ENCODE measurements around the gene ENAM. TPM values are rescaled to one million over a fixed set of nuclear protein-coding genes. Genes with fewer than 3 reads are reported as not detected.

Gene ENAM, protein sequence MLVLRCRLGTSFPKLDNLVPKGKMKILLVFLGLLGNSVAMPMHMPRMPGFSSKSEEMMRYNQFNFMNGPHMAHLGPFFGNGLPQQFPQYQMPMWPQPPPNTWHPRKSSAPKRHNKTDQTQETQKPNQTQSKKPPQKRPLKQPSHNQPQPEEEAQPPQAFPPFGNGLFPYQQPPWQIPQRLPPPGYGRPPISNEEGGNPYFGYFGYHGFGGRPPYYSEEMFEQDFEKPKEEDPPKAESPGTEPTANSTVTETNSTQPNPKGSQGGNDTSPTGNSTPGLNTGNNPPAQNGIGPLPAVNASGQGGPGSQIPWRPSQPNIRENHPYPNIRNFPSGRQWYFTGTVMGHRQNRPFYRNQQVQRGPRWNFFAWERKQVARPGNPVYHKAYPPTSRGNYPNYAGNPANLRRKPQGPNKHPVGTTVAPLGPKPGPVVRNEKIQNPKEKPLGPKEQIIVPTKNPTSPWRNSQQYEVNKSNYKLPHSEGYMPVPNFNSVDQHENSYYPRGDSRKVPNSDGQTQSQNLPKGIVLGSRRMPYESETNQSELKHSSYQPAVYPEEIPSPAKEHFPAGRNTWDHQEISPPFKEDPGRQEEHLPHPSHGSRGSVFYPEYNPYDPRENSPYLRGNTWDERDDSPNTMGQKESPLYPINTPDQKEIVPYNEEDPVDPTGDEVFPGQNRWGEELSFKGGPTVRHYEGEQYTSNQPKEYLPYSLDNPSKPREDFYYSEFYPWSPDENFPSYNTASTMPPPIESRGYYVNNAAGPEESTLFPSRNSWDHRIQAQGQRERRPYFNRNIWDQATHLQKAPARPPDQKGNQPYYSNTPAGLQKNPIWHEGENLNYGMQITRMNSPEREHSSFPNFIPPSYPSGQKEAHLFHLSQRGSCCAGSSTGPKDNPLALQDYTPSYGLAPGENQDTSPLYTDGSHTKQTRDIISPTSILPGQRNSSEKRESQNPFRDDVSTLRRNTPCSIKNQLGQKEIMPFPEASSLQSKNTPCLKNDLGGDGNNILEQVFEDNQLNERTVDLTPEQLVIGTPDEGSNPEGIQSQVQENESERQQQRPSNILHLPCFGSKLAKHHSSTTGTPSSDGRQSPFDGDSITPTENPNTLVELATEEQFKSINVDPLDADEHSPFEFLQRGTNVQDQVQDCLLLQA
- not detected in 2 replicates for total RNA-seq (2013; cell fraction: nucleolus; rRNA removed)
- total RNA-seq (2014; rRNA removed) (0.06 TPM in 1 of 2 replicates, not detected in the other), total RNA-seq (2014; rRNA removed; fragmentation: Illumina TruSeq; extraction: Trizol) (0.04 and 0.09 TPM in 2 replicates), total RNA-seq (2021) (0.27 and 0.51 TPM in 2 replicates), polyA plus RNA-seq (2011; rRNA removed) (0.14 and 0.16 TPM in 2 replicates), polyA plus RNA-seq (2014; fragmentation: Illumina TruSeq; extraction: Trizol) (0.14 and 0.24 TPM in 2 replicates), polyA plus RNA-seq (2014; fragmentation: Nextera tagmentation; extraction: Ambion mirVana) (under 1 TPM; 0.18 to 0.38 TPM), polyA plus RNA-seq (2014; rRNA removed) (0.09 and 0.10 TPM in 2 replicates), polyA plus RNA-seq (2016; fragmentation: Nextera tagmentation; extraction: Ambion mirVana) (1 to 10 TPM; 1.1 to 1.3 TPM), polyA minus RNA-seq (2011; rRNA and poly(A)+ RNA removed) (0.05 TPM in 1 of 2 replicates, not detected in the other), Bru-seq, nascent RNA (percentile 5 among the genes with signal in this experiment), BruChase-seq, experiment 1, labeled RNA remaining after a 6-hour chase (not detected), BruChase-seq, experiment 2, labeled RNA remaining after a 2-hour chase (not detected)
- polyA plus RNA-seq (2011; ENCODE audit: low read depth), result 0.09 TPM
- 0.21 and 0.25 TPM in 2 replicates for polyA plus RNA-seq (2011; cell fraction: cytosol; rRNA removed)
- polyA plus RNA-seq (2011; cell fraction: nucleus; rRNA removed), result 0.21 and 0.32 TPM in 2 replicates
- polyA plus RNA-seq (2012), result 0.31 and 0.57 TPM in 2 replicates
- not detected in 2 replicates for polyA minus RNA-seq (2011; cell fraction: cytosol; rRNA and poly(A)+ RNA removed)
- polyA minus RNA-seq (2011; cell fraction: nucleus; rRNA and poly(A)+ RNA removed), result 0.12 and 0.67 TPM in 2 replicates
- long read RNA-seq, experiment 1, partial matches to known transcripts, result 0 of 1 reads
- long read RNA-seq, experiment 1, other reads (novel, unspliced or antisense), result 1 of 1 reads
- long read RNA-seq, experiment 2, partial matches to known transcripts, result 0 of 5 reads
- long read RNA-seq, experiment 2, other reads (novel, unspliced or antisense), result 5 of 5 reads

DNA sequence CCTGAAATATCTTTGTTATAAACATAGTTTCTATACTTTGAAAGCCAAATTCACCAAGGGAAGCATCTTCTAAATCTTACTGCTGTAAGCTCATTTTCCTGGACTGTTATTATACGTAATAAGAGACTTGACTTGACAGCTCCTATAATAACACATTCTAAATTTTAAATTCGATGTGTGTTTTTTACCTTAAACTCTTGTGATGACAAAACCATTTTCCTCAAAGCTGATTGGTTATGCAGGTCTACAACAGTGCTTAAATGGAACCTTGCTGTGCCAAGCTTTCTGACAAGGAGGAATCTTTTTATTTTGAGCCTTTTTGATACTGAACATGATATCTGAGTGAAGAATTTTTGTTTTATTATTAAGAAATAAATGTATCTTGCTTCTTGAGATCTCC is at the start of gene ENAM:
TSS of gene ENAM (plus strand) at position 301 of the 400 bp plus-strand sequence. CDS start 757 bp downstream, outside the sequence.
- DNase-seq (ENCODE audit: low read depth, low spot score) (no peak), ATAC-seq (no peak), FAIRE-seq (no peak)
- H3K79me2 ChIP-seq (ENCODE audit: control insufficient read depth, insufficient read depth, low read length), result no peaks in the 10 kb centered on the region
- H2AFZ ChIP-seq (ENCODE audit: control insufficient read depth, low read depth, low read length), result no peak within 1 kb of the TSS
- no TSS peak for BruUV-seq (replicated peaks)
- 25% methylated on average over 2 of the region's 2 CpGs for WGBS (ENCODE audit: insufficient coverage, insufficient replicate concordance, low lambda C conversion rate, missing lambda C conversion rate)
- in situ Hi-C loops (cut with MboI) (no loop called here), intact Hi-C loops (cut with micrococcal nuclease; ENCODE audit: unreplicated experiment) (no loop called here)
- no peaks in the 10 kb centered on the region for H4K20me1 ChIP-seq (ENCODE audit: control insufficient read depth, insufficient read depth)
- H3K4me1 ChIP-seq (ENCODE audit: control insufficient read depth, insufficient read depth, low read length), result no peaks in the 10 kb centered on the region
- POLR2A ChIA-PET, result no interaction called here
- no peaks in the 10 kb centered on the region for H3K36me3 ChIP-seq (ENCODE audit: control insufficient read depth in 2 of 2, insufficient read depth in 2 of 2, low read length in 1 of 2)
- CTCF ChIA-PET, result interaction anchor here (0.5 to 2.8 kb wide), 6 partner anchors 12 to 175 kb away, joined by 3 to 10 read pairs (median 4); no protein-coding TSS in a partner anchor
- TF ChIP-seq, protein P1, sequence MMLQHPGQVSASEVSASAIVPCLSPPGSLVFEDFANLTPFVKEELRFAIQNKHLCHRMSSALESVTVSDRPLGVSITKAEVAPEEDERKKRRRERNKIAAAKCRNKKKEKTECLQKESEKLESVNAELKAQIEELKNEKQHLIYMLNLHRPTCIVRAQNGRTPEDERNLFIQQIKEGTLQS (IDR thresholded peaks at IDR 0.05; ENCODE audit: borderline replicate concordance, extremely low read depth, low read depth, low read length), result no peak
- H3K9ac ChIP-seq (ENCODE audit: control insufficient read depth, insufficient read depth, low read length), result no peak within 1 kb of the TSS
- no peaks in the 10 kb centered on the region for H3K9me3 ChIP-seq (replicated peaks; ENCODE audit: control insufficient read depth, insufficient read depth, low read length)
- no peak within 1 kb of the TSS for H3K4me2 ChIP-seq (ENCODE audit: control insufficient read depth, insufficient read depth)
- RAD21 ChIA-PET (ENCODE audit: unreplicated experiment), result interaction anchor here (0.6 kb wide), 1 partner anchor 187 kb away, joined by 3 read pairs; no protein-coding TSS in a partner anchor
- no peaks in the 10 kb centered on the region for H3K27me3 ChIP-seq (replicated peaks in 1 of 2; ENCODE audit: control insufficient read depth in 2 of 2, insufficient read depth in 2 of 2, low read length in 1 of 2)
- SMC1A ChIA-PET (ENCODE audit: uncharacterized antibody, unreplicated experiment), result interaction anchor here (0.7 to 4.3 kb wide), 6 partner anchors 9 to 107 kb away, joined by 3 to 20 read pairs (median 3); no protein-coding TSS in a partner anchor
- H3K27ac ChIP-seq (ENCODE audit: control insufficient read depth, insufficient read depth), result no peak within 1 kb of the TSS
- H3K4me3 ChIP-seq, result no peak within 1 kb of the TSS

Data from GM12878 (cell line).